ENCODE measurements around the gene OPN1SW.

GRCh38 chr7:128728598-128728997 is 47.0 kb downstream of the OPN1SW start:
- TF ChIP-seq POLR2AphosphoS5 (IDR thresholded peaks at IDR 0.05), result no peak
- no peak for TF ChIP-seq POLR2A (IDR thresholded peaks at IDR 0.05)

Data from breast epithelium (tissue), 3 donors.